WTC11 (cell line): ENCODE data around the gene COL27A1.

ENCODE experiments used
- ESRRA ChIP-seq: sonication (generic); formaldehyde crosslinking; IDR thresholded peaks from 2 replicates; pipeline ENCODE4 v1.8.1; 2022; ENCODE audit warnings: mild to moderate bottlenecking, missing genetic modification reagents, borderline replicate concordance
- JUN ChIP-seq: sonication (generic); formaldehyde crosslinking; IDR thresholded peaks from 2 replicates; pipeline ENCODE4 v1.8.0; 2023; ENCODE audit warnings: mild to moderate bottlenecking, missing genetic modification reagents
- NR1H2 ChIP-seq: sonication (generic); formaldehyde crosslinking; IDR thresholded peaks from 2 replicates; pipeline ENCODE4 v1.9.0; 2021; ENCODE audit warnings: mild to moderate bottlenecking, moderate library complexity, missing genetic modification reagents
- PREB ChIP-seq: sonication (generic); formaldehyde crosslinking; IDR thresholded peaks from 2 replicates; pipeline ENCODE4 v1.8.1; 2022; ENCODE audit warnings: mild to moderate bottlenecking, missing genetic modification reagents, moderate library complexity, borderline replicate concordance
- TF ChIP-seq, protein P1 (sequence below): fragments of 200-600 bp; IDR thresholded peaks from 2 replicates; pipeline ENCODE4 v1.8.0; 2022; ENCODE audit warnings: antibody characterized with exemption
- TF ChIP-seq, protein P2 (sequence below): sonication (generic); formaldehyde crosslinking; IDR thresholded peaks from 2 replicates; pipeline ENCODE4 v1.8.0; 2022; ENCODE audit warnings: missing genetic modification reagents

- TF ChIP-seq, protein P1, sequence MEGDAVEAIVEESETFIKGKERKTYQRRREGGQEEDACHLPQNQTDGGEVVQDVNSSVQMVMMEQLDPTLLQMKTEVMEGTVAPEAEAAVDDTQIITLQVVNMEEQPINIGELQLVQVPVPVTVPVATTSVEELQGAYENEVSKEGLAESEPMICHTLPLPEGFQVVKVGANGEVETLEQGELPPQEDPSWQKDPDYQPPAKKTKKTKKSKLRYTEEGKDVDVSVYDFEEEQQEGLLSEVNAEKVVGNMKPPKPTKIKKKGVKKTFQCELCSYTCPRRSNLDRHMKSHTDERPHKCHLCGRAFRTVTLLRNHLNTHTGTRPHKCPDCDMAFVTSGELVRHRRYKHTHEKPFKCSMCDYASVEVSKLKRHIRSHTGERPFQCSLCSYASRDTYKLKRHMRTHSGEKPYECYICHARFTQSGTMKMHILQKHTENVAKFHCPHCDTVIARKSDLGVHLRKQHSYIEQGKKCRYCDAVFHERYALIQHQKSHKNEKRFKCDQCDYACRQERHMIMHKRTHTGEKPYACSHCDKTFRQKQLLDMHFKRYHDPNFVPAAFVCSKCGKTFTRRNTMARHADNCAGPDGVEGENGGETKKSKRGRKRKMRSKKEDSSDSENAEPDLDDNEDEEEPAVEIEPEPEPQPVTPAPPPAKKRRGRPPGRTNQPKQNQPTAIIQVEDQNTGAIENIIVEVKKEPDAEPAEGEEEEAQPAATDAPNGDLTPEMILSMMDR = no peak
- no peak for TF ChIP-seq JUN (CRISPR knock-in tag)
- TF ChIP-seq ESRRA (CRISPR knock-in tag) = no peak
- no peak for TF ChIP-seq PREB (CRISPR knock-in tag)
- no peak for TF ChIP-seq NR1H2 (CRISPR knock-in tag)
- TF ChIP-seq, protein P2, sequence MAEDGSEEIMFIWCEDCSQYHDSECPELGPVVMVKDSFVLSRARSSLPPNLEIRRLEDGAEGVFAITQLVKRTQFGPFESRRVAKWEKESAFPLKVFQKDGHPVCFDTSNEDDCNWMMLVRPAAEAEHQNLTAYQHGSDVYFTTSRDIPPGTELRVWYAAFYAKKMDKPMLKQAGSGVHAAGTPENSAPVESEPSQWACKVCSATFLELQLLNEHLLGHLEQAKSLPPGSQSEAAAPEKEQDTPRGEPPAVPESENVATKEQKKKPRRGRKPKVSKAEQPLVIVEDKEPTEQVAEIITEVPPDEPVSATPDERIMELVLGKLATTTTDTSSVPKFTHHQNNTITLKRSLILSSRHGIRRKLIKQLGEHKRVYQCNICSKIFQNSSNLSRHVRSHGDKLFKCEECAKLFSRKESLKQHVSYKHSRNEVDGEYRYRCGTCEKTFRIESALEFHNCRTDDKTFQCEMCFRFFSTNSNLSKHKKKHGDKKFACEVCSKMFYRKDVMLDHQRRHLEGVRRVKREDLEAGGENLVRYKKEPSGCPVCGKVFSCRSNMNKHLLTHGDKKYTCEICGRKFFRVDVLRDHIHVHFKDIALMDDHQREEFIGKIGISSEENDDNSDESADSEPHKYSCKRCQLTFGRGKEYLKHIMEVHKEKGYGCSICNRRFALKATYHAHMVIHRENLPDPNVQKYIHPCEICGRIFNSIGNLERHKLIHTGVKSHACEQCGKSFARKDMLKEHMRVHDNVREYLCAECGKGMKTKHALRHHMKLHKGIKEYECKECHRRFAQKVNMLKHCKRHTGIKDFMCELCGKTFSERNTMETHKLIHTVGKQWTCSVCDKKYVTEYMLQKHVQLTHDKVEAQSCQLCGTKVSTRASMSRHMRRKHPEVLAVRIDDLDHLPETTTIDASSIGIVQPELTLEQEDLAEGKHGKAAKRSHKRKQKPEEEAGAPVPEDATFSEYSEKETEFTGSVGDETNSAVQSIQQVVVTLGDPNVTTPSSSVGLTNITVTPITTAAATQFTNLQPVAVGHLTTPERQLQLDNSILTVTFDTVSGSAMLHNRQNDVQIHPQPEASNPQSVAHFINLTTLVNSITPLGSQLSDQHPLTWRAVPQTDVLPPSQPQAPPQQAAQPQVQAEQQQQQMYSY (CRISPR knock-in tag) = no peak
Measured at GRCh38 chr9:114299286-114300152, 144.2 kb downstream of the COL27A1 start.
